Caco-2 (cell line): ENCODE measurements around the gene GPR171. TPM values are rescaled to one million over a fixed set of nuclear protein-coding genes. Genes with fewer than 3 reads are reported as not detected.

Experiments
- BruUV-seq: library from RNA; stranded (reverse); fragments of 400-500 nt; replicated peaks from 2 replicates; lab custom pipeline; 2021; lab: Mats Ljungman, UMichigan
- CTCF ChIA-PET: fragments of 300-600 bp; sonication (Branson Sonifier 250); formaldehyde crosslinking; loops from one replicate; lab custom pipeline; 2022; ENCODE audit warnings: antibody characterized with exemption; lab: Charles Lee
- POLR2A ChIA-PET: fragments of 300-600 bp; sonication (Branson Sonifier 250); formaldehyde crosslinking; loops from one replicate; lab custom pipeline; 2022; ENCODE audit warnings: antibody characterized with exemption; lab: Charles Lee
- DNase-seq, 2 experiments: peaks; one replicate each; pipeline versions ENCODE4 v3.0.0 to v3.0.0-alpha.2; 2020 to 2022
- H3K27me3 ChIP-seq: replicated peaks from 2 replicates; pipeline ENCODE4 v1.6.0; 2011; ENCODE audit warnings: low read length; ENCODE audit not compliant: control insufficient read depth, insufficient read depth
- H3K36me3 ChIP-seq: 2 replicates; pipeline ENCODE4 v1.5.1; 2011; ENCODE audit warnings: low read length; ENCODE audit not compliant: control insufficient read depth, insufficient read depth
- H3K4me1 ChIP-seq: fragments of 250-450 bp; sonication (Bioruptor Pico); 2 replicates; pipeline ENCODE4 v1.5.1; 2020; ENCODE audit warnings: mild to moderate bottlenecking
- H3K4me3 ChIP-seq: 2 replicates; pipeline ENCODE4 v1.5.1; 2011; ENCODE audit warnings: low read depth, mild to moderate bottlenecking, control low read depth, low read length
- H3K9me3 ChIP-seq: fragments of 250-450 bp; sonication (Bioruptor Pico); 2 replicates; pipeline ENCODE4 v1.5.1; 2020; ENCODE audit warnings: mild to moderate bottlenecking, moderate library complexity
- H3K27ac Mint-ChIP-seq: one replicate; pipeline ENCODE4 v1.8.0; 2022; ENCODE audit warnings: mixed read lengths; ENCODE audit not compliant: unreplicated experiment
- H3K27me3 Mint-ChIP-seq: one replicate; pipeline ENCODE4 v1.8.0; 2022; ENCODE audit warnings: mixed read lengths; ENCODE audit not compliant: insufficient read depth, unreplicated experiment
- H3K36me3 Mint-ChIP-seq: one replicate; pipeline ENCODE4 v1.8.0; 2022; ENCODE audit warnings: mild to moderate bottlenecking, mixed read lengths; ENCODE audit not compliant: insufficient read depth, unreplicated experiment
- H3K4me1 Mint-ChIP-seq: one replicate; pipeline ENCODE4 v1.8.0; 2022; ENCODE audit warnings: low read depth, mixed read lengths; ENCODE audit not compliant: unreplicated experiment
- H3K4me3 Mint-ChIP-seq: one replicate; pipeline ENCODE4 v1.8.0; 2022; ENCODE audit warnings: mild to moderate bottlenecking, moderate library complexity, mixed read lengths; ENCODE audit not compliant: unreplicated experiment
- H3K9me3 Mint-ChIP-seq: one replicate; pipeline ENCODE4 v1.8.0; 2022; ENCODE audit warnings: mixed read lengths; ENCODE audit not compliant: unreplicated experiment
- intact Hi-C: fragments of 100-400 bp; cut with micrococcal nuclease; formaldehyde crosslinking; loops from one replicate; pipeline ENCODE4 v1.10.0; 2022; ENCODE audit not compliant: unreplicated experiment
- total RNA-seq: library from RNA; stranded (reverse); gene quantifications from 2 replicates; pipeline ENCODE4 v1.2.3, GENCODE V29; 2022
- TF ChIP-seq, protein P1 (sequence below), 2 experiments: fragments of 200-600 bp in 1 of 2; IDR thresholded peaks; 1 replicate in 1 of 2; 2 replicates in 1 of 2; pipeline versions ENCODE4 v1.5.1 to v1.8.0; 2011 to 2022; ENCODE audit warnings: antibody characterized with exemption in 1 of 2, control low read depth in 1 of 2, inconsistent platforms in 1 of 2, low read depth in 1 of 2, low read length in 1 of 2, mild to moderate bottlenecking in 1 of 2, moderate library complexity in 1 of 2; ENCODE audit not compliant: insufficient read depth in 1 of 2, severe bottlenecking in 1 of 2, unreplicated experiment in 1 of 2

Gene GPR171
- total RNA-seq, 1 experiment from 2014 or later = not detected

DNA sequence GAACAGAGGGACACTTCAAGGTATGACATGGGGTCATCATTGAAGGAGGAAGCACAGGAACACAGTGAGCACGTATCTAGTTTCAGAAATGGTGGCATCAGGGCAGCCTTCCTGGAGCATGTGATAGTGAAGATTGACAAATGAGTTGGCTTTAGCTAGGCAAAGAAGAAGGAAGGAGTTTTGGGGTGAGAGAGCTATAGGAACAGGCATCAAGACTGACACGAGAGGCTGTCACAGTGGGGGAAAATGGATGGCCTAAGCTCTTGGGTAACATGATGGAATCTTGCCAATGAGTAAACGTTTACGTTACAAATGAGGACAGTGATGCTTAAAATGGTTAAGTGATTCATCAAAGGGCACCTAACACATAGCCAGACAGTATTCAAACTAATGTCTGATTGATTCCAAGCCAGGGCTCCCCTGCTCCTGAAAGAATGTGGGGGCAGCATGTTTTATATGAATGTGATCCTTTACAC, 23.1 kb upstream of the GPR171 start:
- intact Hi-C loops = loop anchor here (1.0 to 10.0 kb wide), 3 partner anchors 28 to 409 kb away; no protein-coding TSS in a partner anchor
- H3K36me3 ChIP-seq = no peaks in the 10 kb centered on the region
- H3K9me3 ChIP-seq = 0 out of 2 replicates have a peak, but pooled peaks cover 9% of the 10 kb centered on the region
- no peak overlapping the region for H3K4me3 ChIP-seq
- no peaks in the 10 kb centered on the region for H3K27me3 Mint-ChIP-seq
- H3K27ac Mint-ChIP-seq = peak overlapping the region; percentile 32
- no peaks in the 10 kb centered on the region for H3K27me3 ChIP-seq
- POLR2A ChIA-PET = interaction anchor here (0.5 kb wide), 1 partner anchor 61 kb away, joined by 3 read pairs; no protein-coding TSS in a partner anchor
- peaks cover 26% of the 10 kb centered on the region for H3K4me1 Mint-ChIP-seq
- peaks cover 19% of the 10 kb centered on the region for H3K36me3 Mint-ChIP-seq
- peaks cover 28% of the 10 kb centered on the region for H3K4me1 ChIP-seq
- no peak overlapping the region for H3K4me3 Mint-ChIP-seq
- peak in 1 of 2 experiments; percentile 57 for DNase-seq
- CTCF ChIA-PET = interaction anchor here (0.7 kb wide), 1 partner anchor 28 kb away, joined by 4 read pairs; no protein-coding TSS in a partner anchor
- peaks cover 16% of the 10 kb centered on the region for H3K9me3 Mint-ChIP-seq
- no TSS peak for BruUV-seq
- TF ChIP-seq, protein P1, sequence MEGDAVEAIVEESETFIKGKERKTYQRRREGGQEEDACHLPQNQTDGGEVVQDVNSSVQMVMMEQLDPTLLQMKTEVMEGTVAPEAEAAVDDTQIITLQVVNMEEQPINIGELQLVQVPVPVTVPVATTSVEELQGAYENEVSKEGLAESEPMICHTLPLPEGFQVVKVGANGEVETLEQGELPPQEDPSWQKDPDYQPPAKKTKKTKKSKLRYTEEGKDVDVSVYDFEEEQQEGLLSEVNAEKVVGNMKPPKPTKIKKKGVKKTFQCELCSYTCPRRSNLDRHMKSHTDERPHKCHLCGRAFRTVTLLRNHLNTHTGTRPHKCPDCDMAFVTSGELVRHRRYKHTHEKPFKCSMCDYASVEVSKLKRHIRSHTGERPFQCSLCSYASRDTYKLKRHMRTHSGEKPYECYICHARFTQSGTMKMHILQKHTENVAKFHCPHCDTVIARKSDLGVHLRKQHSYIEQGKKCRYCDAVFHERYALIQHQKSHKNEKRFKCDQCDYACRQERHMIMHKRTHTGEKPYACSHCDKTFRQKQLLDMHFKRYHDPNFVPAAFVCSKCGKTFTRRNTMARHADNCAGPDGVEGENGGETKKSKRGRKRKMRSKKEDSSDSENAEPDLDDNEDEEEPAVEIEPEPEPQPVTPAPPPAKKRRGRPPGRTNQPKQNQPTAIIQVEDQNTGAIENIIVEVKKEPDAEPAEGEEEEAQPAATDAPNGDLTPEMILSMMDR (IDR thresholded peaks at IDR 0.05; ENCODE audit: insufficient read depth in 1 of 2, low read depth in 1 of 2, low read length in 1 of 2, severe bottlenecking in 1 of 2, unreplicated experiment in 1 of 2) = no peak

DNA sequence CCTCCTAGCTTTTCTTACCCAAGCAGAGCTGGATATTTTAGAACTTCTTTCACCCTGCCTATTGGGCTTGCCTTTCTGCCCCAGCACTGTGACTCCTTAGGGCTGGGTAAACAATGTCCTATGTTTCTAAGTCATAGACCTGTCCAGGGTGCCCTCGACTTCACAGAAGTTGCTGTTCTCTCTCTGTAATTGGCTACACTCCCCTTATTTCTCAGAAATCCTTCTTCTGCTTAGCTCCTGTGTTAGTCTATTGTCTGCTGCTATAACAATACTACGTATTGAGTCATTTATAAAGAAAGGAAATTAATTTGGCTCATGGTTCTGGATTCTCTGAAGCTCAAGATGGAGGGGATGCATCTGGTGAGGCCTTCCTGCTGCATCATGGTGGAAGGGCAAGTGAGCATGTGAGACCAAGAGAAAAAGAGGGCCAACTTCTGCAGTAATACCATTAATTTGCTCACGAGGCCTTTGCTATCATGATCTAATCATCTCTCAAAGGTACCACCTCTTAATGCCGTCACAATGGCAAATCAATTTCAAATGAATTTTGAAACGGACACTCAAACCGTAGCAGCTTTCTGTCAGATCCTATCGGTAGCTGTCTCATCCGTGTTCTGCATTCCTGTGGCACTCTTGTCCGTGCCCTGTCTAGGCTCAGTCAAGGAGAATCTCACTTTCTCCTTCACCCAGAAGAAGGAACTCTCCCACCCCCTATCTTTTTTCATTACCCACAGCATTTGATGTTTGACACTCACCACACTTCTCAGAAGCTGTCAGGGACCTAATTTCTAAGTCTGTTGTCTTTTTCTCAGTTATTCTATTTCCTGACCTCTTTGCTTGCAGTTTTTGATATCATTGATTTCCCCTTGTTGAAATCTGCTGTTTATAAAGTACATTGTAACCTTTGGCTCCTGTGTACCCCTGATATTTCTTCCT, 22.3 kb upstream of the GPR171 start:
- no peak overlapping the region for H3K4me3 ChIP-seq
- DNase-seq = no peak
- TF ChIP-seq, protein P1 (IDR thresholded peaks at IDR 0.05; ENCODE audit: insufficient read depth in 1 of 2, low read depth in 1 of 2, low read length in 1 of 2, severe bottlenecking in 1 of 2, unreplicated experiment in 1 of 2) = no peak
- BruUV-seq = no TSS peak
- no peaks in the 10 kb centered on the region for H3K36me3 ChIP-seq
- ChIA-PET CTCF (interaction anchor here (0.7 kb wide), 1 partner anchor 27 kb away, joined by 4 read pairs; no protein-coding TSS in a partner anchor), POLR2A (no interaction called here)
- peaks cover 28% of the 10 kb centered on the region for H3K4me1 ChIP-seq
- intact Hi-C loops = loop anchor here (10.0 kb wide), 2 partner anchors 199 to 409 kb away; no protein-coding TSS in a partner anchor
- no peaks in the 10 kb centered on the region for H3K27me3 ChIP-seq
- peaks cover 24% of the 10 kb centered on the region for H3K9me3 Mint-ChIP-seq
- 0 out of 2 replicates have a peak, but pooled peaks cover 9% of the 10 kb centered on the region for H3K9me3 ChIP-seq
- H3K4me1 Mint-ChIP-seq = peaks cover 26% of the 10 kb centered on the region
- H3K27ac Mint-ChIP-seq = peak overlapping the region; percentile 32
- H3K36me3 Mint-ChIP-seq = peaks cover 23% of the 10 kb centered on the region
- no peaks in the 10 kb centered on the region for H3K27me3 Mint-ChIP-seq
- H3K4me3 Mint-ChIP-seq = no peak overlapping the region

DNA sequence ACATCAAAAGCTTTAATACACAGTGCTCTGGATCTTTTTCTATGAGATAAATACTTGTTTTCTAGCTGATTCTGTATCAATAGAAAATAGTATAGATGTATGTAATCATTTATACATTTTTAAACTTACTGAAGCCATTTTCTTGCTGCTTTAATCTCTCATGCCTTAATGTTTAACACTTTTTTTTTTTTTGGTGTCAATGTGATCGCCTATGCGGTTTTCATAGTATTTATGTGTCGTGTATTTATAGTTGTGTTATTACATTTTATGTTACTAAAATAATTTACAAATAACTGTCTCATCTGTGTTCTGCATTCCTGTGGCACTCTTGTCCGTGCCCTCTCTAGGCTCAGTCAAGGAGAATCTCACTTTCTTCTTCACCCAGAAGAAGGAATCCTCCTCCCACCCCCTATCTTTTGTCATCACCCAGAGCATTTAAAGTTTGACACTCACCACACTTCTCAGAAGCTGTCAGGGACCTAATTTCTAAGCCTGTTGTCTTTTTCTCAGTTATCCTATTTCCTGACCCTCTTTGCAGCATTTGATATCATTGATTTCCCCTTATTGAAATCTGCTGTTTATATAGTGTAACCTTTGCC, 21.4 kb upstream of the GPR171 start:
- POLR2A ChIA-PET = no interaction called here
- TF ChIP-seq, protein P1 (IDR thresholded peaks at IDR 0.05; ENCODE audit: insufficient read depth in 1 of 2, low read depth in 1 of 2, low read length in 1 of 2, severe bottlenecking in 1 of 2, unreplicated experiment in 1 of 2) = no peak
- Histone ChIP-seq H3K36me3 (no peaks in the 10 kb centered on the region), H3K4me1 (peaks cover 28% of the 10 kb centered on the region), H3K9me3 (0 out of 2 replicates have a peak, but pooled peaks cover 9% of the 10 kb centered on the region), H3K27me3 (no peaks in the 10 kb centered on the region), H3K4me3 (no peak overlapping the region)
- Mint-ChIP-seq H3K9me3 (peaks cover 25% of the 10 kb centered on the region), H3K36me3 (peaks cover 28% of the 10 kb centered on the region), H3K27ac (no peak overlapping the region), H3K27me3 (no peaks in the 10 kb centered on the region), H3K4me3 (no peak overlapping the region), H3K4me1 (peaks cover 26% of the 10 kb centered on the region)
- no peak for DNase-seq
- BruUV-seq = no TSS peak
- intact Hi-C loops = loop anchor here (10.0 kb wide), 2 partner anchors 200 to 410 kb away; no protein-coding TSS in a partner anchor
- CTCF ChIA-PET = no interaction called here
